ENCODE data around the gene FGD2.

GRCh38 chr6:37024656-37025337, 19.3 kb downstream of the FGD2 start:
- TF ChIP-seq CTCF (IDR thresholded peaks at IDR 0.05) (no peak), POLR2A (IDR thresholded peaks at IDR 0.05) (no peak)

Data from lower leg skin (tissue), 3 donors.